ENCODE data around the gene THTPA.

DNA sequence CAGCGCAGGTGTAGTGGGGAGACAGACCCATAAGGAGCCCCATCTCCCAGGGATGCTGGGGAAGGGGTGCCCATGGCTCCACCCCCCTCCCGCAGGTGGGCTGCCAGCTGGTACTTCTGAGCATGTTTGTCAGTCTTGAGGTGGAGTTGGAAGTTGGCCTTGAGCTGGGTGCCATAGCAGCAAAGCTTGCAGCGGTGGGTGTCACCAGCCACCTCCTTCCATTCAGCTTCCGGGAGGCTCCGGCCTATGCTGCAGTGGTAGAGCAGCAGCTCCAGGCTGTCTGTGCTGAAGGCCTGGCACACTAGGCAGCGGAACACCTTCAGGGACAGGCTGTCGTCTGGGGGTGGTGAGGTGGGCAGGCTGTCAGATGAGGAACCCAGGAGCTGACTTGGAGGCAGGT, 23.4 kb upstream of the THTPA start:
- TF ChIP-seq POLR2A (IDR thresholded peaks at IDR 0.05) = no peak
- TF ChIP-seq, protein P1, sequence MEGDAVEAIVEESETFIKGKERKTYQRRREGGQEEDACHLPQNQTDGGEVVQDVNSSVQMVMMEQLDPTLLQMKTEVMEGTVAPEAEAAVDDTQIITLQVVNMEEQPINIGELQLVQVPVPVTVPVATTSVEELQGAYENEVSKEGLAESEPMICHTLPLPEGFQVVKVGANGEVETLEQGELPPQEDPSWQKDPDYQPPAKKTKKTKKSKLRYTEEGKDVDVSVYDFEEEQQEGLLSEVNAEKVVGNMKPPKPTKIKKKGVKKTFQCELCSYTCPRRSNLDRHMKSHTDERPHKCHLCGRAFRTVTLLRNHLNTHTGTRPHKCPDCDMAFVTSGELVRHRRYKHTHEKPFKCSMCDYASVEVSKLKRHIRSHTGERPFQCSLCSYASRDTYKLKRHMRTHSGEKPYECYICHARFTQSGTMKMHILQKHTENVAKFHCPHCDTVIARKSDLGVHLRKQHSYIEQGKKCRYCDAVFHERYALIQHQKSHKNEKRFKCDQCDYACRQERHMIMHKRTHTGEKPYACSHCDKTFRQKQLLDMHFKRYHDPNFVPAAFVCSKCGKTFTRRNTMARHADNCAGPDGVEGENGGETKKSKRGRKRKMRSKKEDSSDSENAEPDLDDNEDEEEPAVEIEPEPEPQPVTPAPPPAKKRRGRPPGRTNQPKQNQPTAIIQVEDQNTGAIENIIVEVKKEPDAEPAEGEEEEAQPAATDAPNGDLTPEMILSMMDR (IDR thresholded peaks at IDR 0.05) = no peak
- no peak for TF ChIP-seq POLR2AphosphoS5 (IDR thresholded peaks at IDR 0.05)
- no peak for TF ChIP-seq EP300 (IDR thresholded peaks at IDR 0.05)
